ENCODE data around the gene SLC9A4.

Gene SLC9A4

GRCh38 chr2:102473020-102473419 lies at the start of gene SLC9A4:
Gene SLC9A4 (plus strand): TSS chr2:102473226. CDS start chr2:102473760, 534 bp downstream.
- TF ChIP-seq GLIS3 (CRISPR knock-in tag; IDR thresholded peaks at IDR 0.05), result no peak
- no peak for TF ChIP-seq SNAI2 (CRISPR knock-in tag; IDR thresholded peaks at IDR 0.05)
- no peak for TF ChIP-seq ESRRG (CRISPR knock-in tag; IDR thresholded peaks at IDR 0.05)
- TF ChIP-seq RARB (CRISPR knock-in tag; IDR thresholded peaks at IDR 0.05), result no peak
- peak; percentile 79 for ATAC-seq

GRCh38 chr2:102423368-102423767 lies 49.7 kb upstream of the SLC9A4 start:
- TF ChIP-seq ZNF70 (CRISPR knock-in tag; IDR thresholded peaks at IDR 0.05), result no peak
- no peak for TF ChIP-seq RARB (CRISPR knock-in tag; IDR thresholded peaks at IDR 0.05)
- no peak for TF ChIP-seq TOX (CRISPR knock-in tag; IDR thresholded peaks at IDR 0.05; ENCODE audit: borderline replicate concordance)
- TF ChIP-seq ZNF8 (CRISPR knock-in tag; IDR thresholded peaks at IDR 0.05), result no peak
- no peak for TF ChIP-seq ZFP30 (CRISPR knock-in tag; IDR thresholded peaks at IDR 0.05)
- TF ChIP-seq SNAI2 (CRISPR knock-in tag; IDR thresholded peaks at IDR 0.05), result no peak
- TF ChIP-seq GLIS3 (CRISPR knock-in tag; IDR thresholded peaks at IDR 0.05), result no peak
- TF ChIP-seq ARNTL (CRISPR knock-in tag; IDR thresholded peaks at IDR 0.05; ENCODE audit: borderline replicate concordance, low read depth), result no peak
- no peak for TF ChIP-seq ESRRG (CRISPR knock-in tag; IDR thresholded peaks at IDR 0.05)
- no peak for TF ChIP-seq ISL1 (CRISPR knock-in tag; IDR thresholded peaks at IDR 0.05)
- TF ChIP-seq CSRNP3 (CRISPR knock-in tag; IDR thresholded peaks at IDR 0.05), result no peak
- TF ChIP-seq ZFP3 (CRISPR knock-in tag; IDR thresholded peaks at IDR 0.05), result no peak
- no peak for TF ChIP-seq CREB5 (CRISPR knock-in tag; IDR thresholded peaks at IDR 0.05; ENCODE audit: low read depth)
- no peak for ATAC-seq

GRCh38 chr2:102424754-102425153 lies 48.3 kb upstream of the SLC9A4 start:
- TF ChIP-seq RARB (CRISPR knock-in tag; IDR thresholded peaks at IDR 0.05) (no peak), CSDC2 (CRISPR knock-in tag; IDR thresholded peaks at IDR 0.05) (no peak), ARNTL (CRISPR knock-in tag; IDR thresholded peaks at IDR 0.05; ENCODE audit: borderline replicate concordance, low read depth) (no peak), ISL1 (CRISPR knock-in tag; IDR thresholded peaks at IDR 0.05) (no peak), PATZ1 (CRISPR knock-in tag; IDR thresholded peaks at IDR 0.05; ENCODE audit: borderline replicate concordance) (no peak), TSHZ2 (CRISPR knock-in tag; IDR thresholded peaks at IDR 0.05) (no peak), ZC3H10 (CRISPR knock-in tag; IDR thresholded peaks at IDR 0.05) (no peak), TOX (CRISPR knock-in tag; IDR thresholded peaks at IDR 0.05; ENCODE audit: borderline replicate concordance) (no peak), ZFP30 (CRISPR knock-in tag; IDR thresholded peaks at IDR 0.05) (no peak)
- ATAC-seq, result no peak

GRCh38 chr2:102425441-102426132 lies 47.4 kb upstream of the SLC9A4 start:
- ATAC-seq, result no peak
- TF ChIP-seq TOX (CRISPR knock-in tag; IDR thresholded peaks at IDR 0.05; ENCODE audit: borderline replicate concordance) (no peak), ESRRG (CRISPR knock-in tag; IDR thresholded peaks at IDR 0.05) (no peak), ISL1 (CRISPR knock-in tag; IDR thresholded peaks at IDR 0.05) (no peak), ARNTL (CRISPR knock-in tag; IDR thresholded peaks at IDR 0.05; ENCODE audit: borderline replicate concordance, low read depth) (no peak), ZFP3 (CRISPR knock-in tag; IDR thresholded peaks at IDR 0.05) (no peak), RARB (CRISPR knock-in tag; IDR thresholded peaks at IDR 0.05) (no peak), ZC3H10 (CRISPR knock-in tag; IDR thresholded peaks at IDR 0.05) (no peak), ZFP30 (CRISPR knock-in tag; IDR thresholded peaks at IDR 0.05) (no peak), PATZ1 (CRISPR knock-in tag; IDR thresholded peaks at IDR 0.05; ENCODE audit: borderline replicate concordance) (no peak), PPARA (CRISPR knock-in tag; IDR thresholded peaks at IDR 0.05; ENCODE audit: borderline replicate concordance) (no peak), CSDC2 (CRISPR knock-in tag; IDR thresholded peaks at IDR 0.05) (no peak), TSHZ2 (CRISPR knock-in tag; IDR thresholded peaks at IDR 0.05) (no peak), POU6F1 (CRISPR knock-in tag; IDR thresholded peaks at IDR 0.05; ENCODE audit: borderline replicate concordance, low read depth) (no peak)
